ENCODE results near the gene DPY19L1.

- TF ChIP-seq SUZ12 (IDR thresholded peaks at IDR 0.05) (no peak), TARDBP (IDR thresholded peaks at IDR 0.05) (no peak), PKNOX1 (IDR thresholded peaks at IDR 0.05) (no peak), ARNT (IDR thresholded peaks at IDR 0.05) (no peak)
Measured at GRCh38 chr7:34886856-34887255, 150.4 kb downstream of the DPY19L1 start.
